ENCODE results near the gene PIK3R6.

The PIK3R6 gene

DNA sequence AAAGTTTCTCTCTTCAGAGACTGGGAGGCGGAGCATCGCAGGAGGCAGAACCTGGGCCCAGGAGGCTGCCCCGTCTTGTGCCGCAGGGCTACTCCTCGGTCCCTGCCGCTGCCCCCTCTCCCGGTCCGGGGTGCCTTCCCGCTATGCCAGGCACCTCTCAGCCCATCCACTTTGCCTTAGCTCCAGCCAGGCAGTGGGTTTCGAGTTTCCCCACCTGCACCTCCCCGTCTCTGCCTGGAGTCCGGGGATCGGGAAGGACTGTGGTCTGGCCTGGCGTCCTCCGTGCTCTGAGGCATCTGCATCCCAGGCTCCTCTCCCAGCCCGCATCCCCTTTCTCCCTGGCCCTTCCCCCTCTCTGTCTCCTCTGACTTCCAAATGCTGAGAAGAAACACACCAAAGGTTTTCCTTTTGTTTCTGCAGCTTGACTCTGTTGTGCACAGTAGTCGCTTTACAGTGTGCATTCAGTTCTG lies 26.8 kb upstream of the PIK3R6 start:
- TF ChIP-seq, protein P1, sequence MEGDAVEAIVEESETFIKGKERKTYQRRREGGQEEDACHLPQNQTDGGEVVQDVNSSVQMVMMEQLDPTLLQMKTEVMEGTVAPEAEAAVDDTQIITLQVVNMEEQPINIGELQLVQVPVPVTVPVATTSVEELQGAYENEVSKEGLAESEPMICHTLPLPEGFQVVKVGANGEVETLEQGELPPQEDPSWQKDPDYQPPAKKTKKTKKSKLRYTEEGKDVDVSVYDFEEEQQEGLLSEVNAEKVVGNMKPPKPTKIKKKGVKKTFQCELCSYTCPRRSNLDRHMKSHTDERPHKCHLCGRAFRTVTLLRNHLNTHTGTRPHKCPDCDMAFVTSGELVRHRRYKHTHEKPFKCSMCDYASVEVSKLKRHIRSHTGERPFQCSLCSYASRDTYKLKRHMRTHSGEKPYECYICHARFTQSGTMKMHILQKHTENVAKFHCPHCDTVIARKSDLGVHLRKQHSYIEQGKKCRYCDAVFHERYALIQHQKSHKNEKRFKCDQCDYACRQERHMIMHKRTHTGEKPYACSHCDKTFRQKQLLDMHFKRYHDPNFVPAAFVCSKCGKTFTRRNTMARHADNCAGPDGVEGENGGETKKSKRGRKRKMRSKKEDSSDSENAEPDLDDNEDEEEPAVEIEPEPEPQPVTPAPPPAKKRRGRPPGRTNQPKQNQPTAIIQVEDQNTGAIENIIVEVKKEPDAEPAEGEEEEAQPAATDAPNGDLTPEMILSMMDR (IDR thresholded peaks at IDR 0.05; ENCODE audit: borderline replicate concordance, insufficient read depth, low read depth, low read length): no peak
- H3K4me3 ChIP-seq (ENCODE audit: low read depth, low read length): no peak overlapping the region

DNA sequence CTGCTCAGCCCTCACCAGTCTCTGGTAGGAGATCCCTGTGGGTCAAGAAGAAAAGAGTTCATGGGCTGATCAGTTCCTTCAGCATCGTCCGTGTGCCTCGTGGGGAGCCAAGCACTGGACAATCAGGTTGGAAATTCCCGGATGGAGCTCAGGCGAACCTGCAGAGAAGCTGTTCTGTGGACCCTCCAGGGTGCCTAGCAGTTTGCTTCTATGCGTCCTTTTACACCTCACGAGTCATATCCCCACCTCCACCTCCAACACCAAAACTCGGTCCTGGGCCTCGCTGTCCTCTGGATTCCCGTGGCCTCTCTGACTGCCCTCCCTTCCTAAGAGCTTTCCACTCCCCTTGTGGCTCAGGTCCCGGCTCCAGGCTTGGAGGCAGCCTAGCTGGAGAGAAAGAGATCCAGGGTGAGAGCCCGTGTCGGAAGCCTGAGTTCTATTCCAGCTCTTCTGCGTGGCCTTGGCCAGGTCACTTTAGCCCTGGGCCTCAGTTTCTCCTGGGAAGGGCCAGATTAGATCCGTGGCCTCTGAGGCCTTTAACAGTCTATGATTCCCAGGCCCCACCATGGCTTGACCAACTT lies 26.2 kb upstream of the PIK3R6 start:
- no peak overlapping the region for H3K4me3 ChIP-seq (ENCODE audit: low read depth, low read length)

DNA sequence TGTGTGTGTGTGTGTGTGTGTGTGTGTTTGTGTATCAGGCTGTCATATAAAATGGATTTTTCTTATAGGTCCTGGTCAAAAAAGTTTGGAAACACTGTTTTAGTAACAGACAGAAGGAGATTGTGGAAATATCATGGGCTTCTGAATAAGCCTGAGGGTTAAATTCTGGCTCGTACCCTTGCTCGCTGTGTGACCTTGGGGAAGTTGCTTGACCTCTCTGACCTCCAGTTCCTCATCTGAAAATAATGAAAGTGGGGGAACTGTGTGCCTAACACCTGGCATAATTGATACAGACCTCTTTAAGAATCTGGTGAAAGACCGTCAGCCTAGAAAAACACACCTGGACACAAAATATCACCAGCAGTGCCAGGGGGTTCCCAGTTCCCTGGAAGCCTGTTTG lies 25.6 kb upstream of the PIK3R6 start:
- TF ChIP-seq, protein P1 (IDR thresholded peaks at IDR 0.05; ENCODE audit: borderline replicate concordance, insufficient read depth, low read depth, low read length): no peak
- H3K4me3 ChIP-seq (ENCODE audit: low read depth, low read length): no peak overlapping the region

More for the DNA sequence above, 26.2 kb upstream of the PIK3R6 start:
- TF ChIP-seq, protein P1 (IDR thresholded peaks at IDR 0.05; ENCODE audit: borderline replicate concordance, insufficient read depth, low read depth, low read length): no peak

DNA sequence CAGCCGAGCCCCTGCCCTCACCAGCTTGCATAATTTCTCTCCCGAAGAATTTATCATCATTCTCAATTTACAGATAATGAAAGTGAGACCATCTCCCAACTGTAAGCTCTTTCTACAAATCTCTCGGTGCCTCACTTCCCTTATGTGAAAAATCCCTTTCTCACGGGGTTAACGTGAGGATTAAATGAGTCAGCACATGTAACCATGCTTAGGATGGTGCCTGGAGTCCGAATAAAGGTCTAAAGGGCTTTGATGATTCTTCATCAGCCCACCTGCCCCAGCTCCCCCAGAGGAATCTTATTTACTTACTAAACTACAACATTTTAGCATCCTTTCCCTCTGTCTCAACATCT lies 24.8 kb upstream of the PIK3R6 start:
- TF ChIP-seq, protein P1 (IDR thresholded peaks at IDR 0.05; ENCODE audit: borderline replicate concordance, insufficient read depth, low read depth, low read length): no peak
- H3K4me3 ChIP-seq (ENCODE audit: low read depth, low read length): no peak overlapping the region

DNA sequence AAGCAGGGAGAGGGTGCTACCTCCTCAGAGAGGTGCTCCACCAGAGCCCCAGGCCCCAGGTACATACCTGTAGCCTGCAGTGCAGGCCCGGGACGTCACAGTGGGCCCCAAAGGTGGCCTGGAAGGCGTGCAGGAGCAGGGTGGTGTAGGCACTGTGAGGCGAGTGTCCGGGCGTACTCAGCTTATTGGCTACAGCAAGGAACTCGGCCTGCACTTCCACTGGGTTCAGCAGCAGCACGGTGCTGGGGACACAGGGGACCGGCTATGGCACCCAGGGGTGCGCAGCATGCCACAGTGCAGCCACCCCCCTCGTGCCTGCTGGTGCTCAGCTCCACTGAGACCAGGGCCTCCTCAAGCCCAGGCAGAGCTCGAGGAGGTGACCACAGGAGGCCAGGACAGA lies 23.2 kb upstream of the PIK3R6 start:
- H3K4me3 ChIP-seq (ENCODE audit: low read depth, low read length): no peak overlapping the region
- TF ChIP-seq, protein P1 (IDR thresholded peaks at IDR 0.05; ENCODE audit: borderline replicate concordance, insufficient read depth, low read depth, low read length): no peak

DNA sequence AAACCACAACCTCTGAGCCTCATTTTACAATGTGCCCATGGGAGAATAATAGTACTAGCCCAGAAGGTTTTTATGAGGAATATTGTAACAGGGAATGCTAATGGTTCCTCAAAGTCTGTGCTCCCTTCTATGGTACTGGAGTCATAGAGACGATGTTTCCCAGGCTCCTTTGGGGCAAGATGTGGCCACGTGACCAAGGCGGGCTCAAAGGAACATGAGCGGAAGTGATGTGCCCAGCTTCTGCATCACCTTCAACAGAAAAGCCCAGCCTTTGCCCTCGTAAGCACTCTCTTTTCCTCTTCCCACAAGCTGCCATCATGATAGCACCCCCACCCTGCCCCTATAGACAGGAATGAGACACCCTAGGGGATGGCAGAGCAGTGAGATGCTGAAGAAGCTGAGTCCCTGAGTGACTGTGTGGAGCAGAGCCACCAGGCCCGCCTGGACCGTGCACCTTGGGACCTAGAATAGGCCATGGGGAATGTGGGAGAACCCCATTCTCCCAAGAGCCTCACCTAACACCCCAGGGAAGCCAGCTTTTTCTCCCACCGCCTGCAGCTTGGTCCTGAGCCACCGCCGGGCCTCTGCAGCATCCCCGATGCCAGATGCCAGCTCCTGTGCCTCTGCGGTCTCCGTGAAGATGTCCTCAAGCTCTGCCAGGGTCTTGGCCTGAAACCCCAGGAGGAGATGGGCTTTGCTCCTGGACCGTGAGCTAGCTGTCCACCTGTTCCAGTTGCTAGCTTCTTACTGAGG lies 22.2 kb upstream of the PIK3R6 start:
- TF ChIP-seq, protein P1 (IDR thresholded peaks at IDR 0.05; ENCODE audit: borderline replicate concordance, insufficient read depth, low read depth, low read length): no peak
- H3K4me3 ChIP-seq (ENCODE audit: low read depth, low read length): no peak overlapping the region
